ENCODE data around the gene NR2F1-AS1.

Gene NR2F1-AS1

DNA sequence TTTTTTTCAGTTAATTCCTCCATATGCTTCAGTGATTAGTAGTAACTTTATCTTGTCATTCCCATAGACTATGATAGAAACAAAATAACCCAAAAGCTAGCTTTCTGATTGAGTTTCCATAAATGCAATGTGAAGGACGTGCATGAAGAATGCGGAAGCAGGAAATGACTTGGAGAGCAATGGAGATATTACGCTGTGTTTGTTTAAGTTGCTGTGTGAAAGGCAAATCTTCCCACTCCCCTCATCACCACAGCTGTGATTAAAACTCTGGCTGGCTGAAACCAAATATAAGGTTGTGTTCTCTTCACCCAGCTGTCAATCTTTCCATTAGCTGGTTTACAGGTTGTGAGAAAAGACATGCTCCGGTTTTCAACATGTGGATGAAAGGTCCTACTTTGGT is 83.9 kb downstream of the NR2F1-AS1 start:
- TF ChIP-seq TAF1 (IDR thresholded peaks at IDR 0.05; ENCODE audit: borderline replicate concordance, insufficient read depth, low read length) (no peak), FOXP2 (optimal IDR thresholded peaks at IDR 0.05; ENCODE audit: borderline replicate concordance, extremely low read depth, extremely low read length, insufficient read depth) (no peak), POLR2AphosphoS5 (IDR thresholded peaks at IDR 0.05; ENCODE audit: low read depth, low read length) (no peak), SIN3A (IDR thresholded peaks at IDR 0.05; ENCODE audit: borderline replicate concordance, insufficient read depth, low read length) (no peak)
- TF ChIP-seq, protein P1, sequence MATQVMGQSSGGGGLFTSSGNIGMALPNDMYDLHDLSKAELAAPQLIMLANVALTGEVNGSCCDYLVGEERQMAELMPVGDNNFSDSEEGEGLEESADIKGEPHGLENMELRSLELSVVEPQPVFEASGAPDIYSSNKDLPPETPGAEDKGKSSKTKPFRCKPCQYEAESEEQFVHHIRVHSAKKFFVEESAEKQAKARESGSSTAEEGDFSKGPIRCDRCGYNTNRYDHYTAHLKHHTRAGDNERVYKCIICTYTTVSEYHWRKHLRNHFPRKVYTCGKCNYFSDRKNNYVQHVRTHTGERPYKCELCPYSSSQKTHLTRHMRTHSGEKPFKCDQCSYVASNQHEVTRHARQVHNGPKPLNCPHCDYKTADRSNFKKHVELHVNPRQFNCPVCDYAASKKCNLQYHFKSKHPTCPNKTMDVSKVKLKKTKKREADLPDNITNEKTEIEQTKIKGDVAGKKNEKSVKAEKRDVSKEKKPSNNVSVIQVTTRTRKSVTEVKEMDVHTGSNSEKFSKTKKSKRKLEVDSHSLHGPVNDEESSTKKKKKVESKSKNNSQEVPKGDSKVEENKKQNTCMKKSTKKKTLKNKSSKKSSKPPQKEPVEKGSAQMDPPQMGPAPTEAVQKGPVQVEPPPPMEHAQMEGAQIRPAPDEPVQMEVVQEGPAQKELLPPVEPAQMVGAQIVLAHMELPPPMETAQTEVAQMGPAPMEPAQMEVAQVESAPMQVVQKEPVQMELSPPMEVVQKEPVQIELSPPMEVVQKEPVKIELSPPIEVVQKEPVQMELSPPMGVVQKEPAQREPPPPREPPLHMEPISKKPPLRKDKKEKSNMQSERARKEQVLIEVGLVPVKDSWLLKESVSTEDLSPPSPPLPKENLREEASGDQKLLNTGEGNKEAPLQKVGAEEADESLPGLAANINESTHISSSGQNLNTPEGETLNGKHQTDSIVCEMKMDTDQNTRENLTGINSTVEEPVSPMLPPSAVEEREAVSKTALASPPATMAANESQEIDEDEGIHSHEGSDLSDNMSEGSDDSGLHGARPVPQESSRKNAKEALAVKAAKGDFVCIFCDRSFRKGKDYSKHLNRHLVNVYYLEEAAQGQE (IDR thresholded peaks at IDR 0.05; ENCODE audit: insufficient read depth in 1 of 2, low read depth in 2 of 2, low read length in 2 of 2), result no peak

DNA sequence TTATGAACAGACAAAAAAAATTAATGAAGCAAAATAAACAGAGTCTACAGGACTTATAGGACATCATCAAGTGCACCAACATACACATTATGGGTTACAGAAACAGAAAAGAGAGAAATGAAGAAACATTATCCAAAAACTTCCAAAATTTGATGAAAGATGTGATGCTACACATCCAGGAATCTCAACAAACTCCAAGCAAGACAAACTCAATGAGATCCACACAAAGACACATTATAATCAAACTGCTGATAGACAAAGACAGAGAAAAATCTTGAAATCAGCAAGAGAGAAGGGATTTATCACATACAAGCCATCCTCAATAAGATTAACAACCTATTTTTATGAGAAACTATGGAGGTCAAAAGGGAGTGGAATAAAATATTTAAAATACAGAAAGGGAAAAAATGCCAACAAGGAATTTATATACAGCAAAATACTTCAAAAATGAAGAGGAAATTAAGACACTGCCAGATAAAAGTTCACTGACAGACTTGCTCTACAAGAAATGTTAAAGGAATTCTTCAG is 101.0 kb downstream of the NR2F1-AS1 start:
- TF ChIP-seq SIN3A (IDR thresholded peaks at IDR 0.05; ENCODE audit: borderline replicate concordance, insufficient read depth, low read length) (no peak), POLR2AphosphoS5 (IDR thresholded peaks at IDR 0.05; ENCODE audit: low read depth, low read length) (no peak), FOXP2 (optimal IDR thresholded peaks at IDR 0.05; ENCODE audit: borderline replicate concordance, extremely low read depth, extremely low read length, insufficient read depth) (no peak), TAF1 (IDR thresholded peaks at IDR 0.05; ENCODE audit: borderline replicate concordance, insufficient read depth, low read length) (no peak)
- TF ChIP-seq, protein P1 (IDR thresholded peaks at IDR 0.05; ENCODE audit: insufficient read depth in 1 of 2, low read depth in 2 of 2, low read length in 2 of 2), result no peak

DNA sequence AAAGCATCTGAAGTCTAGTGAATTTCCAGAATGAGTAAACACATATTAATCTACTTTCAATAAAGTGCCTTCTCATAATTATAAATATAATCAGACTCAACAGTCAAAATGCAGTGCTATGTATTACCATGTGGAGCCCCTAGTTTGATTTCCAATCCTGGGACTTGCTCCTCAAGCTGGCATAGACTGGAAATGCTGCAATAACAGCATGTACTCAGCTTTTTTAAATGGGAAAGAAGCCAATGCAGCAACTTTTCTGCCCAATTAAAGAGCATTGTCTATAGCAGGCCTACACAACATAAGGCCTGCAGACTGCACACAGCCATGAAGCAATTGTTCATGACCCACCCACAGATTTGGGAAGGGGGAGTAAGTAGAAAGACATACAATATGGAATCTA is 103.2 kb downstream of the NR2F1-AS1 start:
- TF ChIP-seq FOXP2 (optimal IDR thresholded peaks at IDR 0.05; ENCODE audit: borderline replicate concordance, extremely low read depth, extremely low read length, insufficient read depth) (no peak), TAF1 (IDR thresholded peaks at IDR 0.05; ENCODE audit: borderline replicate concordance, insufficient read depth, low read length) (no peak), POLR2AphosphoS5 (IDR thresholded peaks at IDR 0.05; ENCODE audit: low read depth, low read length) (no peak), SIN3A (IDR thresholded peaks at IDR 0.05; ENCODE audit: borderline replicate concordance, insufficient read depth, low read length) (no peak)
- TF ChIP-seq, protein P1 (IDR thresholded peaks at IDR 0.05; ENCODE audit: insufficient read depth in 1 of 2, low read depth in 2 of 2, low read length in 2 of 2), result no peak

DNA sequence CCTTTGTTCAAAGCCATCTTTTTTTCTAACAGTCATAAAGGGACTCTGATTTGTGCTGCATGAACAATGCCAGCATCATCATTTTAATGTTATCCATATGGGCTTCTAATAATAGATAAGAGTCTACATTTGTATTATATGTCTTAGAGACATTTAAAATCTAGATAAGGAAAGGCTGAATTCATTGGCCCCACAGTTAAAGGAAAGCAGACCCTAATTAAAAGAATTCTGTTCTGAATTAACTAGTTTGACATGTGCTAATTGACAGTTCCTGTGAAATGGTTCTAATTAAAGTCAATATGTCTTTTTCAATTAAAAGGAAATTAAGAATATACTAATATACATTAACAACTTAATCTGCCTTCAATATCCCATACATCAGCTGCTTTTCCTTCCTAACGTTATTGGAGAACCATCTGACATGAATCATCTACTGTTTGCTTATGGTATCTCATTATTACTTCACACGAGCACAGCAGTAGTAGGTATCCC is 104.7 kb downstream of the NR2F1-AS1 start:
- TF ChIP-seq FOXP2 (optimal IDR thresholded peaks at IDR 0.05; ENCODE audit: borderline replicate concordance, extremely low read depth, extremely low read length, insufficient read depth) (no peak), TAF1 (IDR thresholded peaks at IDR 0.05; ENCODE audit: borderline replicate concordance, insufficient read depth, low read length) (no peak), POLR2AphosphoS5 (IDR thresholded peaks at IDR 0.05; ENCODE audit: low read depth, low read length) (no peak), SIN3A (IDR thresholded peaks at IDR 0.05; ENCODE audit: borderline replicate concordance, insufficient read depth, low read length) (no peak)
- TF ChIP-seq, protein P1 (IDR thresholded peaks at IDR 0.05; ENCODE audit: insufficient read depth in 1 of 2, low read depth in 2 of 2, low read length in 2 of 2), result no peak
